NCI-H1436 (cell line): ENCODE data around the gene IREB2.
"Not testable (repeated sequence)": the region's sequence is repeated elsewhere in the genome, so short reads cannot be mapped to it uniquely, and the experiment has no call there.

Experiments
- DNase-seq: peaks from one replicate; lab custom pipeline; 2025; lab: John Stamatoyannopoulos, UW

IREB2 gene

GRCh38 chr15:78481917-78482316 is 43.9 kb downstream of the IREB2 start:
- no peak for DNase-seq

DNA sequence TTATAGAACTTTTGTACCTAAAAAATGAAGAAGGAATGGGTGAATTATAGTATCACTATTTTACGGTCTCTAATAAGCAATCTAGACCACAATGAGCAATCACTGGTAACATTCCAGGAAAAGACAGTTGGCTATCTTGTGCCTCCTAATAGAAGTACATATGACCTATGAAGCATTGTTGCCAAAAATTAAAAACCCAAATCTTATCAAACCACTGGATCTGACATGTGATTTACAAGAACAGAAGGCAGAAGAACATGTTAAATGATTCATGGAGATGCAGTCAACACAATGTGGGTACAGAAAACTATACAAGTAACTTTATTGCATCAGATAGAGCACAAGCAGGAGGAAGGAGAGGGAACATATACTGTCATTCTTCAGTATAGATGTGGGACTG is 54.9 kb downstream of the IREB2 start:
- DNase-seq, result no peak

DNA sequence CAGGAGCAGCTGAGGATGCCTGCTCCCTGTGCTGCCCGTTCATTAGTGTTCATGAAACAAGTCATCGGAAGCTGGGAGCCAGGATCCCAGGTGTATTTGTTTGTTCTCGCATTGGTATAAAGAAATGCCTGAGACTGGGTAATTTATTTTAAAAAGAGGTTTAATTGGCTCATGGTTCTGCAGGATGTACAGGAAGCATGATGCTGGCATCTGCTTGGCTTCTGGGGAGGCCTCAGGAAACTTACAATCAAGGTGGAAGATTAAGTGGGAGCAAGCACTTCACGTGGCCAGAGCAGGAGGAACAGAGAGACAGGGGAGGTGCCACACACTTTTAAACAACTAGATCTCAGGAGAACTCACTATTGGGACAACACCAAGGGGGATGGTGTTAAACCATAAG is 63.8 kb downstream of the IREB2 start:
- DNase-seq, result no peak

DNA sequence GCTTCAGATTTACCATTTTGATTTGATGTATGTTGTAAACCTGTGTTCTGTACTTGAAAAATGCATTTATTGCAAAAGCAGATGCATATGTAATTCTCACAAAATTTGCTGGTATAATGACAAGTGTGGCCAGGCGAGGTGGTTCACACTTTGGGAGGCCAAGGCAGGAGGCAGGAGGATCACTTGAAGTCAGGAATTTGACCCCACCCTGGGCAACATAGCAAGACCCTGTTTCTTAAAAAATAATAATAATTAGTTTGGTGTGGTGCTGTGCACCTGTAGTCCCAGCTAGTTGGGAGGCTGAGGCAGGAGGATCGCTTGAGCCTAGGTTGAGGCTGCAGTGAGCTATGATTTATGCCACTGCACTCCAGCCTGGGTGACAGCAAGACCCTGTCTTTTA is 64.6 kb downstream of the IREB2 start:
- no peak for DNase-seq

DNA sequence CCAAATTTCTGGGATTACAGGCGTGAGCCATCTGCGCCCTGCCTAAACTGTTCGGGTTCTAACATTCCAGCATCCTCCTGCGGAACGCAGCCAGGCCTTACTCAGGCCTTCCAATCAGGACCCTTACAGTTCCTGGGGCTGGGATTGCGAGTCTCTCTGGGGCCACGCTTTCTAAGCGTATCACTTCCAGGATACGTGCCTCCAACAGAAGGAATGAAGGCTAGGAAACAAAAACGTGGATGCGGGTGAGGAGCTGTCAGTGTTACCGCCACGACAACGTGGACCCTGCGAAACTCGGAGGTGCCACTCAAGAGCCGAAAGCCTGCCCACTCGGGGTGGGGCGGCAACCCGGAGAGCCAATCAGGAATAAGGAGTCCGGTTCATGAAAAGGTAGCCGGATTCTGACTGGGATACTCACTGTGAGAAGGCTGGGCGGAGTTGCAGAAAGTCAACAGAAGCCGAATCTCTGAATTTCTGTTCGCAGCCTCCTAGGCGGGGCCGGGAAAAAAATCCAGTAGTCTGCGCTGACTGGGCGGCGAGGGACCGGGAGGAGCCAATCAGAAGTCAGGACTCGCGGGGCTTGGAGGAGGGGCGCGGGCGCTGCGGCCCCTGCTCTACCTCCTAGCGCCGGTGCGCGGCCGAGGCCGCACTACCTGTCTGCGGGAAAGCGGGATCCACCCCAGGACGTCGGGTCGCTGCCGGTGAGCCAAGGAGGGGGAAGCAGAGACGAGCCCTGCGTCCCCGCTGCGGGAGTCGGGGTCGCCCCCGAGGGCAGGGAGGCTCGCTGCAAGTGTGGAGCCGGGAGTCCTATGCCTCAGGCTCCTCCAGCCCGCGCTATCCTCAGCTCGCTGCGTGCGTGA is 69.2 kb downstream of the IREB2 start, which contains the start of gene HYKK:
Gene HYKK (plus strand): TSS at position 607 of the 860 bp plus-strand sequence. CDS start 5,512 bp downstream, outside the sequence.
- peak; percentile 95 for DNase-seq

- no peak for DNase-seq
These were observed 69.8 kb downstream of the IREB2 start for GRCh38 chr15:78507831-78508160.

DNA sequence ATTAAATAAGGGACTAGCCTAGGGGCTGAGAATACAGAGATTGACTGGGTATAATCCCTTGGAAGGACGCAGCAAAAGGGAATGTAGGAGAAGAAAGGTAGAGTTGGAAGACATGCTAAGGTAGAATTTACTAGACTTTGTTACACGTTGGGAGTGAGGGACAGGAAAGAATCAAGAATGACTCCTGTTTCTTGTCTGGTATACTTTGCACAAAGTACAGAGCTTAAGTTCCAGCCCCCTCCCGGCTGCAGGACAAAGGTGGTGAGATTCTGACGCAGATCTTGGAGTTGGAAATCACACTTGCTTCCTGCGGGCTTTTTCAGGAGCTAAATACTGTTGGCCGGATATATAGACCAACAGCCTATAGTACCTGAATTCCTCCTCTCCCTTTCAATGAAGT is 70.3 kb downstream of the IREB2 start:
- DNase-seq, result no peak

- DNase-seq, result no peak
These were observed 71.8 kb downstream of the IREB2 start for GRCh38 chr15:78509726-78510312.

GRCh38 chr15:78520035-78520434 is 82.0 kb downstream of the IREB2 start:
- DNase-seq, result not testable (repeated sequence)

GRCh38 chr15:78524230-78524629 is 86.2 kb downstream of the IREB2 start:
- no peak for DNase-seq

DNA sequence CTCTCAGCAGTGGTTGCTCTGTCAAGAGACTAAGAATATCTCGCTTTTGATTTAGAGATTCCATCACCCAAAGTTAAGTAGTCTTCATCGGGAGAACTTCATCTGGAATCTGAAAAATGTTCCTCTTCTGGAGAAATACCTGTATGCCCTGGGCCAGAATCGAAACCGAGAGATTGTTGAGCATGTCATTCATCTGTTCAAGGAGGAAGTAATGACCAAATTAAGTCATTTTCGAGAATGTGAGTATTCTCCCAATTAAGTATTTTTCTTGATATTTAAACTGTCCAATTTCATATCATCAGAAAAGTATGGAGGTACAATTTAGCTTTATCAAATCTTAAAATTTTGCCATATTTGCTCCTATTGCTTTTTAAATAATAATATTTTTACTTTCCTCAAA is 89.3 kb downstream of the IREB2 start:
- DNase-seq, result no peak

DNA sequence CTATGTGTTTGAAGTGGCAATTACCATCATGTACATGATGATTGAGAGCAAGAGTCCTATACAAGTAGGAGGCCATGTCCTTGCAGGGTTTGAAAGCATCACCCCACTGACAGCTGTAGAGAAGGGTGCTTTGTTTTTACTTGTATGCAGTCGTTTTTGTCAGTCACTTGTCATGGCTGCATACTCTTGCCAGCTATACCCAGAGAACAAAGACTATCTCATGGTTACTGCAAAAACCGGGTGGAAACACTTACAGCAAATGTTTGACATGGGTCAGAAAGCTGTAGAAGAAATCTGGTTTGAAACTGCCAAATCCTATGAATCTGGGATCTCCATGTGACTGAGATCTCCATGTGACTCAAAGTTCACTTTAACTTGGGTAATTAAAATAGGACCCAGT is 95.3 kb downstream of the IREB2 start:
- DNase-seq, result no peak

GRCh38 chr15:78536134-78536533 is 98.1 kb downstream of the IREB2 start:
- DNase-seq, result no peak

DNA sequence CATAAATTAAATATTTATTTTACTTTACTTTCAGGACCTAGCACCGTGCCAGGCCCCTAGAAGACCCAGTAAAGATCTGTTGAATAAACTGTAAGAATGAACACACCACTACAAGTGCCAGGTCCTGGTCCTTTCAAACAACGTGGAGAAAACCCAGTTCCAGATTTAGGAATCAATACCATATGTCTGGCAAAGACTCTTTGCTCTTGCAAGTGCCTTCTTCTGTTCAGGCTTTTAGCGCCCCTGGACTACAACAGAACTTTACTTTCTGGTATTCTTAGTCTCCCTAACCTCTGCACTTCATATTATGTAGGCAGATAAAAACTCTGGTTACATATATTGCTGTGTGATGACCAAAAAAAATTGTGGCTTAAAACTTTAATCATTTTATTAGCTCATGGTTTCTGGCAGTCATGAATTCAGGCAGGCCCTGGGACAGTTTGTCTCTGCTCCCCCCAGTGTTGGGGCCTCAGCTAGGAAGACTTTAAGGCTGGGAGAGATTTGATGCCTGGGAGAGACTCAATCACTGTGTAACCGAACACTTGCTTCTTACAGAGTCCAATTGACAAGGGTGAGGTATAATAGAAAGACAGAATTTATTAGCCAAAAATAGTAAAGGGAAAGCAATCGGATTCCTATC is 99.4 kb downstream of the IREB2 start:
- DNase-seq, result no peak

GRCh38 chr15:78538358-78538757 is 100.3 kb downstream of the IREB2 start:
- no peak for DNase-seq

DNA sequence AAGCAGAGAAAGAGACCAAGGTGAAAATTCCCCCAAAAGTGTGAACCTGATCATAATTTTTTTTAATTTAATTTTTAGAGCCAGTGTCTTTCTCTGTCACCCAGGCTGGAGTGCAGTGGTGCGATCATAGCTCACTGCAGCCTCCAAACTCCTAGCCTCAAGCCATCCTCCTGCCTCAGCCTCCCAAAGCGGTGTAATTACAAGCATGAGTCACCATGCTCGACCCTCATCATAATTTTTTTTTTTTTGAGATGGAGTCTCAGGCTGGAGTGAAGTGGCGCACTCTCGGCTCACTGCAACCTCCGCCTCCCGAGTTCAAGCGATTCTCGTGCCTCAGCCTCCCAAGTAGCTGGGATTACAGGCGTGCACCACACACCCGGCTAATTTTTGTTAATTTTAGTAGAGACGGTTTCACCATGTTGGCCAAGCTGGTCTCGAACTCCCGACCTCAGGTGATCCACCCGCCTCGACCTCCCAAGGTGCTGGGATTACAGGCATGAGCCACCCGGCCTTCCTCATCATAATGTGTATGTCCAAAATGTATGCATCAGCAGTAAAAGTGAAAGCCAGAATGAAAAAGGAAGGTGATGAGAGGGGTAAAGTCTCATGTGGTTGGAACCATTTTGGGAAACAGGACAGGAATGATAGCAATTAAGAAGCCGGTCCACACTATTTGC is 101.6 kb downstream of the IREB2 start:
- DNase-seq, result not testable (repeated sequence)

- DNase-seq, result peak; percentile 87
These were observed 102.3 kb downstream of the IREB2 start, which contains the start of gene PSMA4 for GRCh38 chr15:78540141-78540870. TSS of gene PSMA4 (plus strand) at chr15:78540444. CDS start at chr15:78541928, 1,484 bp downstream.

DNA sequence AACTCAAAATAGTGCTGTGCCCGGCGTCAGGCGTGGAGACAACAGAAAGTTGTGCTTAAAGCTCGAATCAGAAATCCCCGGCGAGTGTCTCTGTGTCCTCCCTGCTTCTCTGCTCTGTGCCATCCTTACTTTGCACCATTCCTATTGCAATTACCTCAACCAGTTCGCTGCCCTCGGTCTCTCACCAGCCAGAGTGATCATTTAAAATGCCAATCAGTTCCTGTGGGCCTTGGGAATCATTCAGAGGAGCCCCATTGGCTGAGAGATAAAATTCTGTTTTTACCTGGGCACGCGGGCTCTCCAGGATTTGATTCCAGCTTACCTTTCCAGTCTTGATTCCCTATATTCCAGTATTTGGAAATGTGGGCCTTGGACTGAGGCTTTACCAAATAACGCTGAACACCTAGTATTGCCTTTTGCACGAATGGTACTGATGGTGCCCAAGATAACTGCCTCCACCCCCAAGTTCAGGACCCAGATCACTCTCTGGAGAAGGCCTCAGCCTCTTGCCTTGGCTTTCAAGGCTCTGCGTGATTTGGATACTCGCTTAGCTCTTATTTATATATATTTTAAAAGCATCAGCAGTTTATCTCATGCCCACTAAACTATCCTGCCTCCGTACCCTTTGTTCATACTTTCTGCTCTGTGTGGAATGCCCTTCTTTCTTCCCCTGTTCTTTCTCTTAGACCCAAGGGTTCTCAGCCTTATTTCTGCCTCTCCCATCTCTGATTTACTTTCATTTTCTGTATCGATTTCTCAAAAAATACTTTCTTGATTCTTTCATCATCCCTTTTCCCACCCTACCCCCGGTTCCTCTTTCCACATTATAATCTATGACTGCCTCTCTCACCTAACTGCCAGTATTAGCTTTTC is 103.1 kb downstream of the IREB2 start:
- DNase-seq, result no peak

DNA sequence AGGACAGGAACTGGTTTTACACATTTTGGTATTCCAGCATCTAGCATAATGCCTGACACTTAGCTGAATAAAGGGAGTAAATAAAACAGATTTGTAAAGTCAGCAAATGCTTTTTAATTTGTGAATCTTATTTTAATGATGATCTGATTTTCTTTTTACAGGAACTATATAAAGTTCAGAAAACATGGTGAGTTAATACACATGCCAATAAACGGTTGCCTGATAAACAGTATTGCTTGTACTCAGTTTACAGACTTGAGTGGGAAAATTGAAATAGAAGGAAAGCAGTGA is 103.7 kb downstream of the IREB2 start:
- no peak for DNase-seq

- no peak for DNase-seq
These were observed 104.6 kb downstream of the IREB2 start for GRCh38 chr15:78542647-78543046.

- DNase-seq, result no peak
These were observed 112.2 kb downstream of the IREB2 start for GRCh38 chr15:78550194-78550593.
